Stimulated activated CD4-positive, alpha-beta T cell treated with anti-CD3 and anti-CD28 coated beads, Interleukin-12 subunit alpha, Interleukin-12 subunit beta, amount 100 ng/mL, for 4 hours (primary cell): ENCODE results near the gene MAML3.

Experiments used
- DNase-seq: peaks from one replicate; pipeline ENCODE4 v3.0.0-alpha.2; 2020

The MAML3 gene

GRCh38 chr4:139668658-139669201, 485.3 kb downstream of the MAML3 start:
- DNase-seq = no peak

- DNase-seq = no peak
These were observed 485.9 kb downstream of the MAML3 start for GRCh38 chr4:139668036-139668435.
